Keratinocyte (primary cell): Measurements from ENCODE around the gene LAMTOR5. TPM values are rescaled to one million over a fixed set of nuclear protein-coding genes. Genes with fewer than 3 reads are reported as not detected.
A peak's percentile ranks its signal among the peaks of the same experiment; 100 is the strongest.
"Not testable (repeated sequence)": the region's sequence is repeated elsewhere in the genome, so short reads cannot be mapped to it uniquely, and the experiment has no call there.

Source experiments
- DNase-seq: peaks from one replicate; pipeline ENCODE4 v3.0.0-alpha.2; 2011; ENCODE audit warnings: low read depth, missing footprints, low spot score
- FAIRE-seq: peaks from 2 replicates; lab custom pipeline; 2011; peaks lifted over from hg19 to GRCh38; lab: Jason Lieb, UNC
- H2AFZ ChIP-seq: 2 replicates; pipeline ENCODE4 v1.6.0; 2012; ENCODE audit warnings: low read length, control low read depth, inconsistent platforms; ENCODE audit not compliant: control insufficient read depth
- H3K27ac ChIP-seq: 2 replicates; pipeline ENCODE4 v1.5.1; 2011; ENCODE audit warnings: low read length; ENCODE audit not compliant: control insufficient read depth, insufficient read depth
- H3K27me3 ChIP-seq: 3 replicates; pipeline ENCODE4 v1.6.0; 2011; ENCODE audit warnings: low read length; ENCODE audit not compliant: control insufficient read depth, insufficient read depth; ENCODE audit errors: extremely low read depth
- H3K36me3 ChIP-seq, 2 experiments: 2 replicates in 1 of 2; 3 replicates in 1 of 2; pipeline ENCODE4 v1.5.1; 2011; ENCODE audit warnings: low read length in 2 of 2, mild to moderate bottlenecking in 1 of 2; ENCODE audit not compliant: control insufficient read depth in 2 of 2, insufficient read depth in 2 of 2; ENCODE audit errors: extremely low read depth in 1 of 2
- H3K4me1 ChIP-seq: 3 replicates; pipeline ENCODE4 v1.5.1; 2011; ENCODE audit warnings: low read length; ENCODE audit not compliant: control insufficient read depth, insufficient read depth; ENCODE audit errors: extremely low read depth
- H3K4me2 ChIP-seq: 3 replicates; pipeline ENCODE4 v1.6.0; 2011; ENCODE audit warnings: low read depth, low read length; ENCODE audit not compliant: control insufficient read depth, insufficient read depth; ENCODE audit errors: extremely low read depth
- H3K4me3 ChIP-seq, 3 experiments: fragments of 200-600 bp in 1 of 3; sonication (generic) in 1 of 3; 2 replicates in 2 of 3; 3 replicates in 1 of 3; pipeline ENCODE4 v1.5.1; 2011 to 2016; ENCODE audit warnings: low read length in 3 of 3, mild to moderate bottlenecking in 3 of 3, control low read depth in 2 of 3, inconsistent platforms in 1 of 3, low read depth in 1 of 3, mixed read lengths in 1 of 3, mixed run types in 1 of 3, moderate library complexity in 1 of 3; ENCODE audit not compliant: control insufficient read depth in 2 of 3, insufficient read depth in 2 of 3; ENCODE audit errors: extremely low read depth in 1 of 3
- H3K79me2 ChIP-seq: 2 replicates; pipeline ENCODE4 v1.6.0; 2012; ENCODE audit warnings: low read length; ENCODE audit not compliant: control insufficient read depth, insufficient read depth
- H3K9ac ChIP-seq: 3 replicates; pipeline ENCODE4 v1.6.0; 2011; ENCODE audit warnings: low read length; ENCODE audit not compliant: control insufficient read depth, insufficient read depth; ENCODE audit errors: extremely low read depth
- H3K9me1 ChIP-seq: 3 replicates; pipeline ENCODE4 v1.6.0; 2011; ENCODE audit warnings: low read length; ENCODE audit not compliant: control insufficient read depth, insufficient read depth; ENCODE audit errors: extremely low read depth
- H3K9me3 ChIP-seq: 2 replicates; pipeline ENCODE4 v1.5.1; 2012; ENCODE audit warnings: low read depth, low read length; ENCODE audit not compliant: control insufficient read depth
- H4K20me1 ChIP-seq: 3 replicates; pipeline ENCODE4 v1.6.0; 2011; ENCODE audit warnings: low read length; ENCODE audit not compliant: control insufficient read depth, insufficient read depth; ENCODE audit errors: extremely low read depth
- CTCF ChIP-seq, 3 experiments: IDR thresholded peaks in 1 of 3; conservative IDR thresholded peaks in 1 of 3; optimal IDR thresholded peaks in 1 of 3; 2 replicates in 2 of 3; 3 replicates in 1 of 3; pipeline versions ENCODE3 to v1.5.1; 2011; ENCODE audit warnings: low read length in 3 of 3, mild to moderate bottlenecking in 3 of 3, moderate library complexity in 2 of 3, control low read depth in 1 of 3, inconsistent platforms in 1 of 3; ENCODE audit not compliant: insufficient read depth in 2 of 3; ENCODE audit errors: extremely low read depth in 1 of 3
- EZH2 ChIP-seq: IDR thresholded peaks from one replicate; pipeline ENCODE4 v1.6.1; 2012; ENCODE audit warnings: inconsistent platforms, mild to moderate bottlenecking, low read length, moderate library complexity
- dilution Hi-C: fragments of 300-500 bp; cut with MboI; formaldehyde crosslinking; loops from one replicate; pipeline ENCODE4 v1.7.0; 2020; ENCODE audit warnings: low sequenced_read_pairs; ENCODE audit not compliant: extremely low pct_ligation_motif_present
- polyA plus RNA-seq, 5 experiments: library from polyadenylated mRNA; depleted of rRNA in 3 of 5; stranded (reverse) in 3 of 5; stranded (forward) in 1 of 5; unstranded in 1 of 5; fragments of >200 nt; gene quantifications; 1 replicate in 1 of 5; 2 replicates in 3 of 5; 3 replicates in 1 of 5; pipeline versions ENCODE4 v1.2.1 to v1.2.3, GENCODE V29; 2011 to 2012; ENCODE audit warnings: missing spikeins in 2 of 5, low read depth in 1 of 5, low replicate concordance in 1 of 5

The LAMTOR5 gene
- polyA plus RNA-seq, 1 donor (not counting 4 experiments of a cell fraction or from before 2014, with no cell fraction given), result 365 TPM

- FAIRE-seq (no peak), DNase-seq (no peak)
- Histone ChIP-seq H3K9me1 (no peaks in the 10 kb centered on the region), H3K36me3 (peaks cover 2 to 5% of the 10 kb centered on the region in 2 experiments), H4K20me1 (no peaks in the 10 kb centered on the region), H3K9ac (no peak overlapping the region), H3K4me2 (no peak overlapping the region), H3K27ac (no peak overlapping the region), H3K4me3 (no peak overlapping the region), H2AFZ (no peak overlapping the region), H3K9me3 (no peaks in the 10 kb centered on the region), H3K4me1 (peaks cover 3% of the 10 kb centered on the region), H3K27me3 (no peaks in the 10 kb centered on the region), H3K79me2 (peaks cover 20% of the 10 kb centered on the region)
- TF ChIP-seq EZH2, result no peak
- no peak for TF ChIP-seq CTCF (optimal IDR thresholded peaks at IDR 0.05 in 1 of 3, IDR thresholded peaks at IDR 0.05 in 1 of 3, conservative IDR thresholded peaks at IDR 0.05 in 1 of 3; ENCODE audit: extremely low read depth in 1 of 3, insufficient read depth in 2 of 3, low read length in 3 of 3)
- dilution Hi-C loops, result no loop called here
These were observed 1.8 kb upstream of the LAMTOR5 start for GRCh38 chr1:110409316-110409715.

GRCh38 chr1:110408488-110408887 is 994 bp upstream of the LAMTOR5 start:
- H3K4me2 ChIP-seq, result peak overlapping the region; percentile 100

GRCh38 chr1:110406407-110406806 is 1.1 kb downstream of the LAMTOR5 start:
- H3K27me3 ChIP-seq, dilution Hi-C loops: not testable (repeated sequence)

More at GRCh38 chr1:110408488-110408887, 994 bp upstream of the LAMTOR5 start:
- FAIRE-seq, result no peak
- dilution Hi-C loops, result no loop called here
- Histone ChIP-seq H2AFZ (no peak overlapping the region), H3K9ac (no peak overlapping the region), H4K20me1 (no peaks in the 10 kb centered on the region), H3K4me1 (peaks cover 3% of the 10 kb centered on the region), H3K4me3 (peak overlapping the region in 2 of 3 experiments; percentile 77 to 87), H3K36me3 (peaks cover 3 to 9% of the 10 kb centered on the region in 2 experiments), H3K27ac (no peak overlapping the region), H3K9me3 (no peaks in the 10 kb centered on the region), H3K9me1 (no peaks in the 10 kb centered on the region), H3K27me3 (no peaks in the 10 kb centered on the region), H3K79me2 (peaks cover 20% of the 10 kb centered on the region)
- no peak for DNase-seq
- TF ChIP-seq CTCF (optimal IDR thresholded peaks at IDR 0.05 in 1 of 3, IDR thresholded peaks at IDR 0.05 in 1 of 3, conservative IDR thresholded peaks at IDR 0.05 in 1 of 3; ENCODE audit: extremely low read depth in 1 of 3, insufficient read depth in 2 of 3, low read length in 3 of 3) (no peak), EZH2 (no peak)

More at GRCh38 chr1:110406407-110406806, 1.1 kb downstream of the LAMTOR5 start:
- peak overlapping the region; percentile 96 for H3K9ac ChIP-seq
- peak overlapping the region; percentile 91 for H3K27ac ChIP-seq
- FAIRE-seq, DNase-seq, H3K9me3 ChIP-seq, H4K20me1 ChIP-seq, H2AFZ ChIP-seq, H3K9me1 ChIP-seq, H3K4me1 ChIP-seq: not testable (repeated sequence)
- peaks cover 10% of the 10 kb centered on the region in 2 experiments for H3K36me3 ChIP-seq
- peak overlapping the region; percentile 100 for H3K4me2 ChIP-seq
- H3K4me3 ChIP-seq, result peak overlapping the region; percentile 77 to 96 (median 87)
- H3K79me2 ChIP-seq, result peaks cover 20% of the 10 kb centered on the region
